CD14-positive monocyte (primary cell): Measurements from ENCODE around the gene IL16. TPM values are rescaled to one million over a fixed set of nuclear protein-coding genes. Genes with fewer than 3 reads are reported as not detected.

Experiments used
- DNase-seq, 3 donors: peaks; one replicate each; pipeline ENCODE4 v3.0.0-alpha.2; 2011 to 2022
- H2AFZ ChIP-seq: 2 replicates; pipeline ENCODE4 v1.6.0; 2012; ENCODE audit warnings: mild to moderate bottlenecking, low read depth, low read length, inconsistent platforms; ENCODE audit not compliant: insufficient read depth, poor library complexity, severe bottlenecking
- H3K27ac ChIP-seq, 2 donors: 1 replicate in 1 of 2; 2 replicates in 1 of 2; pipeline ENCODE4 v1.5.1; 2012 to 2013; ENCODE audit warnings: low read length in 2 of 2, control low read depth in 1 of 2, inconsistent platforms in 1 of 2, low read depth in 1 of 2, mild to moderate bottlenecking in 1 of 2
- H3K27me3 ChIP-seq, 2 donors: one replicate each; pipeline versions ENCODE4 v1.6.0 to v1.6.1; 2011 to 2013; ENCODE audit warnings: low read length in 2 of 2; ENCODE audit not compliant: control insufficient read depth in 2 of 2, insufficient read depth in 2 of 2
- H3K36me3 ChIP-seq, 2 donors: replicated peaks in 1 of 2; 1 replicate in 1 of 2; 2 replicates in 1 of 2; pipeline versions ENCODE4 v1.5.1 to v1.6.1; 2012 to 2013; ENCODE audit warnings: low read length in 2 of 2, control low read depth in 1 of 2, inconsistent platforms in 1 of 2, mild to moderate bottlenecking in 1 of 2; ENCODE audit not compliant: insufficient read depth in 2 of 2, control insufficient read depth in 1 of 2
- H3K4me1 ChIP-seq, 2 donors: 1 replicate in 1 of 2; 2 replicates in 1 of 2; pipeline versions ENCODE4 v1.5.1 to v1.6.1; 2012 to 2013; ENCODE audit warnings: low read length in 2 of 2, control low read depth in 1 of 2, inconsistent platforms in 1 of 2, mild to moderate bottlenecking in 1 of 2, moderate library complexity in 1 of 2; ENCODE audit not compliant: insufficient read depth in 2 of 2, control insufficient read depth in 1 of 2
- H3K4me2 ChIP-seq: replicated peaks from 2 replicates; pipeline ENCODE3; 2012; ENCODE audit warnings: low read length, moderate library complexity, mild to moderate bottlenecking; ENCODE audit not compliant: poor library complexity, severe bottlenecking; ENCODE audit errors: extremely low read depth
- H3K4me3 ChIP-seq, 3 experiments: fragments of 200-600 bp in 1 of 3; sonication (generic) in 1 of 3; replicated peaks in 1 of 3; 1 replicate in 2 of 3; 2 replicates in 1 of 3; pipeline ENCODE4 v1.5.1; 2011 to 2013; ENCODE audit warnings: low read length in 3 of 3, mild to moderate bottlenecking in 3 of 3, control low read depth in 2 of 3, low read depth in 2 of 3, inconsistent platforms in 1 of 3, moderate library complexity in 1 of 3
- H3K79me2 ChIP-seq: 2 replicates; pipeline ENCODE4 v1.6.0; 2012; ENCODE audit warnings: mild to moderate bottlenecking, control low read depth, inconsistent platforms, low read length, moderate library complexity; ENCODE audit not compliant: insufficient read depth
- H3K9ac ChIP-seq: 2 replicates; pipeline ENCODE4 v1.6.0; 2017; ENCODE audit warnings: low read length, mild to moderate bottlenecking; ENCODE audit not compliant: insufficient read depth, poor library complexity, severe bottlenecking
- H3K9me3 ChIP-seq, 2 donors: replicated peaks in 1 of 2; 1 replicate in 1 of 2; 2 replicates in 1 of 2; pipeline versions ENCODE4 v1.5.1 to v1.6.1; 2012 to 2013; ENCODE audit warnings: low read length in 2 of 2, control low read depth in 1 of 2; ENCODE audit not compliant: control insufficient read depth in 1 of 2, insufficient read depth in 1 of 2
- H4K20me1 ChIP-seq: 2 replicates; pipeline ENCODE4 v1.6.0; 2012; ENCODE audit warnings: mild to moderate bottlenecking, low read length, control low read depth, moderate library complexity; ENCODE audit not compliant: insufficient read depth
- H3K27ac Mint-ChIP-seq, 7 donors: one replicate each; pipeline ENCODE4 v1.8.0; 2020; ENCODE audit warnings: mild to moderate bottlenecking in 7 of 7, mixed read lengths in 7 of 7, moderate library complexity in 6 of 7, inconsistent platforms in 2 of 7
- H3K27me3 Mint-ChIP-seq, 3 donors: one replicate each; pipeline ENCODE4 v1.8.0; 2021 to 2022; ENCODE audit warnings: low read depth in 3 of 3, mild to moderate bottlenecking in 3 of 3, mixed read lengths in 3 of 3, moderate library complexity in 3 of 3, inconsistent platforms in 1 of 3
- H3K36me3 Mint-ChIP-seq, 2 donors: one replicate each; pipeline ENCODE4 v1.8.0; 2020; ENCODE audit warnings: mixed read lengths in 2 of 2, inconsistent platforms in 1 of 2, mild to moderate bottlenecking in 1 of 2
- H3K4me1 Mint-ChIP-seq: one replicate; pipeline ENCODE4 v1.8.0; 2020; ENCODE audit warnings: mild to moderate bottlenecking, mixed read lengths
- H3K4me3 Mint-ChIP-seq, 2 donors: one replicate each; pipeline ENCODE4 v1.8.0; 2020; ENCODE audit warnings: mild to moderate bottlenecking in 2 of 2, mixed read lengths in 2 of 2, moderate library complexity in 1 of 2
- H3K9me3 Mint-ChIP-seq, 7 donors: one replicate each; pipeline ENCODE4 v1.8.0; 2020 to 2022; ENCODE audit warnings: mixed read lengths in 7 of 7, mild to moderate bottlenecking in 6 of 7, moderate library complexity in 6 of 7, inconsistent platforms in 2 of 7
- WGBS: methylation state at CpG from one replicate; pipeline ENCODE4 v1.1.5; 2013; ENCODE audit warnings: missing lambda C conversion rate; ENCODE audit not compliant: insufficient coverage; 5-methylcytosine and 5-hydroxymethylcytosine counted together
- intact Hi-C, 2 donors: fragments of 100-400 bp; cut with micrococcal nuclease; formaldehyde crosslinking; loops; one replicate each; pipeline versions ENCODE4 v1.15.0 to v1.15.1; 2023
- polyA plus RNA-seq, 3 donors: library from polyadenylated mRNA; depleted of rRNA in 1 of 3; unstranded in 2 of 3; stranded (reverse) in 1 of 3; fragments of 300-500 nt in 2 of 3; fragments of >200 nt in 1 of 3; fragmentation: Illumina TruSeq in 2 of 3; gene quantifications; 1 replicate in 2 of 3; 2 replicates in 1 of 3; pipeline ENCODE4 v1.2.3, GENCODE V29; 2012 to 2021
- TF ChIP-seq, protein P1 (sequence below): fragments of 200-600 bp; IDR thresholded peaks from one replicate; pipeline ENCODE4 v1.8.0; 2022; ENCODE audit warnings: antibody characterized with exemption, mild to moderate bottlenecking

IL16 gene
- polyA plus RNA-seq, 3 donors: 64.8 to 95.1 (median 71.5) TPM

DNA sequence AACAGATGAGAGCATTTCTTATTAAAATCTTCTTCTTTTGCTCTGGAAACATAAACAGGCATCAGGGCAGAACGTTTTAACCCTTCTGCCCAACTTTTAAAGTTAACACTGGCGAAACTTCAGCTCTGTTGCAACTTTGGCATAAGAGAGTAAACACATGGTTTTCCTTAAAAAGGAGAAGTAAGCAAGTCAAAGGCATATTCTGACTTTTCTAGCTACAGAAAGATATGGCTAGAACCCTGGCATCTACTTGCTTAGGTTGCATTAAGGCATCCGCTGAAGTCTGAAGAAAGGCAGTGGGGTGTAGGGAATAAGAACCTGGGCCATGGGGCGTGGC lies 13.3 kb upstream of the IL16 start:
- DNase-seq: peak in 1 of 3 donors; percentile 2
- H4K20me1 ChIP-seq: no peaks in the 10 kb centered on the region
- H3K4me3 ChIP-seq: peak overlapping the region in 1 of 3 experiments; percentile 47
- H3K36me3 ChIP-seq: no peaks in the 10 kb centered on the region
- peak overlapping the region; percentile 53 for H3K4me2 ChIP-seq
- peaks cover 2 to 17% of the 10 kb centered on the region in 2 donors for H3K27me3 ChIP-seq
- H2AFZ ChIP-seq: peak overlapping the region; percentile 58
- Mint-ChIP-seq H3K4me3 (peak overlapping the region; percentile 61 to 78), H3K4me1 (peaks cover 18% of the 10 kb centered on the region), H3K27ac (peak overlapping the region in 5 of 7 donors; percentile 13 to 55 (median 46)), H3K27me3 (peaks cover 15 to 24% (median 19%) of the 10 kb centered on the region in 3 donors), H3K36me3 (no peaks in the 10 kb centered on the region), H3K9me3 (no peaks in the 10 kb centered on the region)
- H3K27ac ChIP-seq: no peak overlapping the region
- TF ChIP-seq, protein P1, sequence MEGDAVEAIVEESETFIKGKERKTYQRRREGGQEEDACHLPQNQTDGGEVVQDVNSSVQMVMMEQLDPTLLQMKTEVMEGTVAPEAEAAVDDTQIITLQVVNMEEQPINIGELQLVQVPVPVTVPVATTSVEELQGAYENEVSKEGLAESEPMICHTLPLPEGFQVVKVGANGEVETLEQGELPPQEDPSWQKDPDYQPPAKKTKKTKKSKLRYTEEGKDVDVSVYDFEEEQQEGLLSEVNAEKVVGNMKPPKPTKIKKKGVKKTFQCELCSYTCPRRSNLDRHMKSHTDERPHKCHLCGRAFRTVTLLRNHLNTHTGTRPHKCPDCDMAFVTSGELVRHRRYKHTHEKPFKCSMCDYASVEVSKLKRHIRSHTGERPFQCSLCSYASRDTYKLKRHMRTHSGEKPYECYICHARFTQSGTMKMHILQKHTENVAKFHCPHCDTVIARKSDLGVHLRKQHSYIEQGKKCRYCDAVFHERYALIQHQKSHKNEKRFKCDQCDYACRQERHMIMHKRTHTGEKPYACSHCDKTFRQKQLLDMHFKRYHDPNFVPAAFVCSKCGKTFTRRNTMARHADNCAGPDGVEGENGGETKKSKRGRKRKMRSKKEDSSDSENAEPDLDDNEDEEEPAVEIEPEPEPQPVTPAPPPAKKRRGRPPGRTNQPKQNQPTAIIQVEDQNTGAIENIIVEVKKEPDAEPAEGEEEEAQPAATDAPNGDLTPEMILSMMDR: no peak
- 0% methylated on average over 1 of the region's 4 CpGs for WGBS
- peak overlapping the region; percentile 20 for H3K9ac ChIP-seq
- no peaks in the 10 kb centered on the region for H3K9me3 ChIP-seq
- peaks cover 15 to 19% of the 10 kb centered on the region in 2 donors for H3K4me1 ChIP-seq
- intact Hi-C loops: loop anchor here in 1 of 2 donors (5.0 kb wide), 1 partner anchor 39 kb away; no protein-coding TSS in a partner anchor
- H3K79me2 ChIP-seq: no peaks in the 10 kb centered on the region

DNA sequence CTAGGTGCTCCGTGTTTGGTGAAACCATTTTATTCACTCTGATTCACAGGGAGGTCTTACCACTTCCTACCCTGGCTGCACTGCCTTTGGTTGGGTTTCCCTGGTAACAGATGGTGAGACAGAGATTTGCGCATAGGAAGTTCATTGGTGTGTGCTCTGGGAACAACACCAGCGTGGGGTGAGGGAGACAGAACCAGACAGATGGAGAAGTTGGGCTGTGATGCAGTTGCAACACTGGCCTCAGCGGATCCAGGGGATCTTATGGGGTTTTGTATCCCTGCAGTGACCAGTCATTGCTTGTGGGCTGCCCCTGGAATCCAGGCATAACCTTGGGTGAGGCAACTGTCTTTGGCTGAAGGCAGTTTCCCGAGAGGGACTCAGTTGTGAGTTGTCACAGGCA lies 12.5 kb upstream of the IL16 start:
- peaks cover 15 to 24% (median 19%) of the 10 kb centered on the region in 3 donors for H3K27me3 Mint-ChIP-seq
- H3K9me3 Mint-ChIP-seq: no peaks in the 10 kb centered on the region

More for the DNA sequence above, 12.5 kb upstream of the IL16 start:
- Histone ChIP-seq H3K4me3 (no peak overlapping the region), H3K27ac (no peak overlapping the region), H4K20me1 (no peaks in the 10 kb centered on the region), H3K27me3 (peaks cover 2 to 17% of the 10 kb centered on the region in 2 donors), H3K9ac (no peak overlapping the region), H3K4me1 (peaks cover 15 to 19% of the 10 kb centered on the region in 2 donors), H3K79me2 (no peaks in the 10 kb centered on the region), H3K9me3 (no peaks in the 10 kb centered on the region), H3K36me3 (no peaks in the 10 kb centered on the region), H3K4me2 (no peak overlapping the region), H2AFZ (no peak overlapping the region)
- intact Hi-C loops: loop anchor here in 1 of 2 donors (5.0 kb wide), 1 partner anchor 38 kb away; no protein-coding TSS in a partner anchor
- no peaks in the 10 kb centered on the region for H3K36me3 Mint-ChIP-seq
- peak overlapping the region in 3 of 7 donors; percentile 46 to 72 (median 47) for H3K27ac Mint-ChIP-seq
- no peak overlapping the region for H3K4me3 Mint-ChIP-seq
- peak; percentile 13 to 37 (median 21) for DNase-seq
- WGBS: 7% methylated on average over 4 of the region's 5 CpGs
- peaks cover 18% of the 10 kb centered on the region for H3K4me1 Mint-ChIP-seq
- TF ChIP-seq, protein P1: no peak
